Stimulated activated CD4-positive, alpha-beta T cell treated with anti-CD3 and anti-CD28 coated beads, Interleukin-4, amount 100 ng/mL, for 48 hours (primary cell): Measurements from ENCODE around the gene ZNF442.
"Not testable (repeated sequence)": the region's sequence is repeated elsewhere in the genome, so short reads cannot be mapped to it uniquely, and the experiment has no call there.

Experiments used
- DNase-seq, 2 donors: peaks; one replicate each; pipeline ENCODE4 v3.0.0-alpha.2; 2020; ENCODE audit warnings: low read depth in 2 of 2

The ZNF442 gene

GRCh38 chr19:12330340-12330739, 35.1 kb downstream of the ZNF442 start:
- DNase-seq, result no peak

GRCh38 chr19:12325690-12326089, 39.8 kb downstream of the ZNF442 start:
- DNase-seq, result no peak

DNA sequence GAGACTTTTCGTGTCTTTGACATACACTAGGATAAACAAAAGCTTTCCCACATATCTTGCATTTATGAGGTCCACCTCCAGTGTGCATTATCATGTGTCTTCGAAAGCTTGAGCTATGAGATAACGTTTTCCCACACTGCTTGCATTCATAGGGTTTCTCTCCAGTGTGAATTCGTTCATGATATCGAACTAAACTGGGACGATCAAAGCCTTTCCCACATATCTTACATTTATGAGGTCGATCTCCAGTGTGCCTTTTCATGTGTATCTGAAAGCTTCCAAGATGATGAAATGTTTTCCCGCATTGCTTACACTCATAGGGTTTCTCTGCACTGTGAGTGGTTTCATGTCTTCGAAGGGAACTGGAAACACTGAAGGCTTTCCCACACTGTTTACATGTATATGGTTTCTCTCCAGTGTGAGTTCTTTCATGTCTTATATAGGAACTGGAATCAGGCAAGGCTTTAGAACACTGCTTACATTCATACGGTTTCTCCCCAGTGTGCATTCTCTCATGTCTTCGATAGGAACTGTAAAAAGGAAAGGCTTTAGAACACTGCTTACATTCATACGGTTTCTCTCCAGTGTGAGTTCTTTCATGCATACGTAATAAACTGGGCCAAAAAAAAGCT, 46.6 kb downstream of the ZNF442 start:
- no peak for DNase-seq

DNA sequence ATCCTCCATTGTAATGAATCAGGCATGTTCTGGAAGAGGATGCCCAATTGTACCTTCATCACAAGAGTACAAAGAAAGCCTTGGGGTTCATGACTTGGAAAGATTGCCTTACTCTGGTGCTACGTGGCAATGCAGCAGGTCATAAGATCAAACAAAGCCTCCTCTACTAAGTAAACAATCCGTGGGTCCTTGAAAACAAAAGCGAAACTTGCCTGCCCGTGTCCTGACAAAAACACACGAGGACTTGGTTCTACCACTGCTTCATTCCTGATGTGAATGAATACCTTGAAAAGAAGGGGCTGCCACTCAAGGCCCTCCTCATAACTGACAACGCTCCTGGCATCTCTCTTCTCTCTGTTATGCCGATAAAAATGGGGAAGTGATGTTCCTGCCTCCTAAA, 50.9 kb downstream of the ZNF442 start:
- DNase-seq, result no peak

- DNase-seq, result not testable (repeated sequence)
Observed at GRCh38 chr19:12308891-12309290, 56.6 kb downstream of the ZNF442 start.
